ENCODE data around the gene TMUB1.

DNA sequence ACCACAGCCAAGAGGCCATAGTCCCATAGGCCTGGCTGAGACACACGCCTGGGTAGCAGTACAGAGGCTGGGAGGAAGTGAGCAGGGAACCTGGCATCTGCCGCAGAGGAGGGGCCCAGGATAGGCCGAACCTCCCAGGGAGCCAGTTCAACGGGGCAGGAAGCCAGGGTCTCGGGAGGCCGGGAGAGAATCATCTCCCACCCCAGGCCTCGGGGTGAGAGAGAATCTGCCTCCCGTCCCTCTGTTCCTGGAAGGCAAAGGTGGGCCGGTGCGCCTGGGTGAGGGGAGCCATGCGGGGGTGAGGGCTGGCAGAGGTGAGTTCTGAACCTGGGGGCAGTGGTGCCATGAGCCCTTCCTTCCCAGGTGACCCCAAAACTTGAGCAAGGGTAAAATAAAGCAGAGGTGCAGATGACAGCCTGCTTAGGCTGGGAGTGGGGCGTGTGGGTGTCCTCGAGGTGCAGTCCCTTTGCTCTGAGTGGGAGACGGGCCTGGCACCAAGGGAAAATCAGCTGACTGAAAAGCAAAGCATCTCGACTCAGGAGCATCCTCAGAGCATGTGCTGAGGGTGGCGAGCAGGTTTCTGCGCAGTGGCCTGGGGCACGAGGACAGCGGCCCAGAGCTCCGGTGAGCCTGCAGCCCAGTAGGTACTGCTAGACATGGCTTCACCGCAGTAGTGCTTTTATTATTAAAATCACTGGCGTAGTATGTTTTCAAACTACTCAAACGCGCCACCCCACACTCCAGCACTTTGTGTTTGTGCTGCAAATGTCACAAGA, 18.5 kb upstream of the TMUB1 start:
- TF ChIP-seq, protein P1, sequence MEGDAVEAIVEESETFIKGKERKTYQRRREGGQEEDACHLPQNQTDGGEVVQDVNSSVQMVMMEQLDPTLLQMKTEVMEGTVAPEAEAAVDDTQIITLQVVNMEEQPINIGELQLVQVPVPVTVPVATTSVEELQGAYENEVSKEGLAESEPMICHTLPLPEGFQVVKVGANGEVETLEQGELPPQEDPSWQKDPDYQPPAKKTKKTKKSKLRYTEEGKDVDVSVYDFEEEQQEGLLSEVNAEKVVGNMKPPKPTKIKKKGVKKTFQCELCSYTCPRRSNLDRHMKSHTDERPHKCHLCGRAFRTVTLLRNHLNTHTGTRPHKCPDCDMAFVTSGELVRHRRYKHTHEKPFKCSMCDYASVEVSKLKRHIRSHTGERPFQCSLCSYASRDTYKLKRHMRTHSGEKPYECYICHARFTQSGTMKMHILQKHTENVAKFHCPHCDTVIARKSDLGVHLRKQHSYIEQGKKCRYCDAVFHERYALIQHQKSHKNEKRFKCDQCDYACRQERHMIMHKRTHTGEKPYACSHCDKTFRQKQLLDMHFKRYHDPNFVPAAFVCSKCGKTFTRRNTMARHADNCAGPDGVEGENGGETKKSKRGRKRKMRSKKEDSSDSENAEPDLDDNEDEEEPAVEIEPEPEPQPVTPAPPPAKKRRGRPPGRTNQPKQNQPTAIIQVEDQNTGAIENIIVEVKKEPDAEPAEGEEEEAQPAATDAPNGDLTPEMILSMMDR (IDR thresholded peaks at IDR 0.05), result no peak
- no peak for TF ChIP-seq POLR2A (IDR thresholded peaks at IDR 0.05)
